ENCODE data around the gene PIK3CD. TPM values are rescaled to one million over a fixed set of nuclear protein-coding genes. Genes with fewer than 3 reads are reported as not detected.

PIK3CD gene
- total and polyA plus RNA-seq, 2 of the 8 experiments (the other 6 are each of a cell fraction or from before 2014, with no cell fraction given) = 20.6 to 24.1 TPM

DNA sequence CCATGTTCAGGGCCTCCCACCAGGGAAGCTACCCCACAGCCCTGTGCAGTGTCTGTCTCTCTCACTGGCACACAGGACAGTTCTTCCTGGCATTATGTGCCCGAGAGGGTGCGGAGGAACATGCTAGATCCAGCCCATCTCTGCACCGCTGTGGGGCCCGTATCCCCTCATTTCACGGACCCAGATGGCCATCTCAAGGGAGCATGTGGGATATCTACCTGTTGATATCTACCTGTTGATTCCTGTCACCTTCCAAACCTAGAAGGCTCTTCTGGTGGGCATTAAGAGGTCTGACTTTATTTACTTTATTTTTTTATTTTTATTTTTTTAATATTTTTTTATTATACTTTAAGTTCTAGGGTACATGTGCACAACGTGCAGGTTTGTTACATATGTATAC lies 11.7 kb downstream of the PIK3CD start (continued):
- TF ChIP-seq CHD7 (IDR thresholded peaks at IDR 0.05; ENCODE audit: insufficient replicate concordance, low read length) = no peak

Data from H1 (cell line).